VCaP (cell line): Measurements from ENCODE around the gene APOM.

Source experiments
- H3K27ac ChIP-seq: fragments of 450-650 bp; 2 replicates; pipeline ENCODE4 v1.5.1; 2017
- CTCF ChIP-seq: fragments of 450-650 bp; conservative IDR thresholded peaks from 2 replicates; pipeline ENCODE4 v1.5.1; 2017; ENCODE audit warnings: mild to moderate bottlenecking, moderate library complexity

APOM gene

DNA sequence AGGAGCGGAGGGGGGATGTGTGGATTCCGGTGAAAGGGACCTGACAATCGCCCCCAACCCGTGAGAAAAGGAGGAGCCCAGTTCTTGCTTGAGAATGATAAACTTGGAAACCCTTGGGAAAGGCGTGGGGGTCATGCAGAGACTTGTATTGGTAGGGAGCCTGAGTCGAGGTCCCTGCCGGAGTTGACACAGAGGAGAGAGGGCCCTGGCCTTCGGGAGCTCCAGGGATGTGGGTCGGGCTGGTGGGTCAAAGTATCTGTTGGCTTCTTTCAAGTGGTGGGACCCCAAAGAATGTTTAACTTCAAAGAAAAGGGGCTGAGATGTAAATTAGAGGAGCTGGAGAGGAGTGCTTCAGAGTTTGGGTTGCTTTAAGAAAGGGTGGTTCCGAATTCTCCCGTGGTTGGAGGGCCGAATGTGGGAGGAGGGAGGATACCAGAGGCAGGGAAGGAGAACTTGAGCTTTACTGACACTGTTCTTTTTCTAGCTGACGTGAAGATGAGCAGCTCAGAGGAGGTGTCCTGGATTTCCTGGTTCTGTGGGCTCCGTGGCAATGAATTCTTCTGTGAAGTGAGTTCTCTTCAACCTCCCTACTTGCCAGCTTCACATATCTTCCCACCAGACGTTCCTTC, 10.8 kb downstream of the APOM start:
- H3K27ac ChIP-seq = peak overlapping the region; percentile 91

DNA sequence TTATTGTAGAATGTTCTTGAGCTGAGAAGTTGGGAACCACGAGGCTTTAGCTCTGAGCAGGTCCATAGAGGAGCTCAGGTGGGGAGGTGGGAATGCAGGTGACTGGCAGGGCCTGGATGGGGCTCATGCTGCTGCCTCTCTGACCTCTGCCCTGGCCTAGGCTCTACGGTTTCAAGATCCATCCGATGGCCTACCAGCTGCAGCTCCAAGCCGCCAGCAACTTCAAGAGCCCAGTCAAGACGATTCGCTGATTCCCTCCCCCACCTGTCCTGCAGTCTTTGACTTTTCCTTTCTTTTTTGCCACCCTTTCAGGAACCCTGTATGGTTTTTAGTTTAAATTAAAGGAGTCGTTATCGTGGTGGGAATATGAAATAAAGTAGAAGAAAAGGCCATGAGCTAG, 14.0 kb downstream of the APOM start, which contains the start of gene LY6G5B:
Gene LY6G5B, plus strand, starts transcription at position 301 of the 400 bp plus-strand sequence. CDS start 975 bp downstream, outside the sequence.
- TF ChIP-seq CTCF = no peak

More for the DNA sequence above, 10.8 kb downstream of the APOM start:
- no peak for TF ChIP-seq CTCF

GRCh38 chr6:31676322-31676903, 20.7 kb downstream of the APOM start:
- no peak for TF ChIP-seq CTCF
- H3K27ac ChIP-seq = no peak overlapping the region

More for the DNA sequence above, 14.0 kb downstream of the APOM start, which contains the start of gene LY6G5B:
- no peak within 1 kb of the TSS for H3K27ac ChIP-seq

- no peak for TF ChIP-seq CTCF
Measured at GRCh38 chr6:31676904-31677303, 21.2 kb downstream of the APOM start.

GRCh38 chr6:31677955-31678354, 22.3 kb downstream of the APOM start:
- no peak overlapping the region for H3K27ac ChIP-seq
- TF ChIP-seq CTCF = no peak

More at GRCh38 chr6:31676904-31677303, 21.2 kb downstream of the APOM start:
- no peak overlapping the region for H3K27ac ChIP-seq

GRCh38 chr6:31680226-31681134, 24.8 kb downstream of the APOM start, which contains the start of gene LY6G5C:
LY6G5C (minus strand) TSS chr6:31681067; CDS start chr6:31680373, 694 bp downstream.
- TF ChIP-seq CTCF = peak; percentile 75
- peak within 1 kb of the TSS; percentile 78 for H3K27ac ChIP-seq
